ENCODE data around the gene ATP5PD.

- no peak for TF ChIP-seq CTCF (IDR thresholded peaks at IDR 0.05)
- TF ChIP-seq POLR2A (IDR thresholded peaks at IDR 0.05): no peak
- TF ChIP-seq POLR2AphosphoS5 (IDR thresholded peaks at IDR 0.05): no peak
These were observed 2.9 kb upstream of the ATP5PD start for GRCh38 chr17:75049706-75050105.

All from breast epithelium (tissue), 3 donors.